ENCODE data around the gene RMRP. TPM values are rescaled to one million over a fixed set of nuclear protein-coding genes. Genes with fewer than 3 reads are reported as not detected.
"Not testable (repeated sequence)": the region's sequence is repeated elsewhere in the genome, so short reads cannot be mapped to it uniquely, and the experiment has no call there.

The RMRP gene
- total RNA-seq, 2 donors from 2014 or later, result 18,238 to 21,166 TPM

GRCh38 chr9:35629597-35629996, 28.2 kb downstream of the RMRP start:
- no peak for DNase-seq (ENCODE audit: low spot score)

DNA sequence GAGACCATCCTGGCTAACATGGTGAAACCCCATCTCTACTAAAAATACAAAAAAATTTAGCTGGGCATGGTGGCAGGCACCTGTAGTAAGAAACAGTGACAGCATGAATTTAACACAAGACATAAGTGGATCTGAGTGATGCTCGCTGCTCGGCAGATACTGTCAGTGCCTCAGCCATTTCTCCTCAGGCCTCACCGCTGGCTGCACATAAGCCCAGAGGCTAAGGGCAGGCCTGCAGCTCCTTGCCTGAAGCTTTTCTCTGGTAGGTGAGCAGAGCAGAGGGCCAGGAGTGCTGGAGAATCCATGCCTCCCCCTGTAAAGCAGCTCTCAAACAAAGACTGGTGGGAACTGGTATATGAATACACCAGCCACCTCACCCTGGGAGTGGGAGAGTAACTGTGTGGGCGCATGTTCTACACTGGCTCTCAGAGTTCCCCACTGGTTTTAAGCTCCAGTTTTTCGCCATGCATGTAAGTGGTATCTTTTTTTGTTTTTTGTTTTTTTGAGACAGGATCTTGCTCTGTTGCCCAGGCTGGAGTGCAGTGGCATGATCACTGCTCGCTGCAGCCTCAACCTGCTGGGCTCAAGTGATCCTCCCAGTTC, 29.3 kb downstream of the RMRP start:
- intact Hi-C loops (cut with DNase I), result no loop called here
- no peak for DNase-seq (ENCODE audit: low spot score)

More at GRCh38 chr9:35629597-35629996, 28.2 kb downstream of the RMRP start:
- intact Hi-C loops (cut with DNase I), result no loop called here

DNA sequence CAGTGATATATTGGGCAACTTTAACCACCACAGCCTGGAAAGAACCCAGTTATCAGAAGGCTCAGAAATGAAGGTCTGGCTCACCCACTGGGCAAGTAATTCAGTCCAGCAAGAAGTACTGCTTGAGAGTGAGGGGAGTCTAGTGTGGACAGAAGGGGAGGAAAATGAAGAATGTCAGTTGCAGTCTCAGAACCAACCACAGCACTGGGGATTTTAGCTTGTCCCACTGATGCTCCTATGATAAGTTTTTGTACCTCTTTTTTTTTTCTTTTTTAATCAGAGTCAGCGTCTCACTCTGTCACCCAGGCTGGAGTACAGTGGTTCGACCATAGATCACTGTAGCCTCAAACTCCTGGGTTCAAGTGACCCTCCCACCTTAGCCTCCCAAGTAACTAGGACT, 30.2 kb downstream of the RMRP start:
- intact Hi-C loops (cut with DNase I), result no loop called here
- DNase-seq (ENCODE audit: low spot score), result no peak

DNA sequence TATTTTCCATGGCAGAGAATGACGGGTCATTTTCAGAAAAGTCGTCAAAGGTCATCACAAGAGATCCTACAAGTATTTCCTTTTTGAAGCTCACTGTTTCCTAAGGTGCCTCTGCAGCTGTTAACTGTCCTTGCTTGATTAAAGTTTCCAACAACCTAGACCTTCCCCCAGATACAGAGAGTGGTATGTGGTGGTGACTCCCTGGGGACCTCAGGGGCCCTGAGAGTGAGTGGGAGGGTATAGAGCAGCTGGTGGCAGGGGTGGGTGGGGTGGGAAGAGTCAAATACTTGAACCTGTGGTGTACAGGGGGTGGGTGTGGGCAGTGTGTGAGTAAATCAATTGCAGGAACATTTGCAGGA, 38.0 kb downstream of the RMRP start:
- intact Hi-C loops (cut with DNase I), result no loop called here
- DNase-seq (ENCODE audit: low spot score), result no peak

- intact Hi-C loops (cut with DNase I), result no loop called here
- no peak for DNase-seq (ENCODE audit: low spot score)
Measured at GRCh38 chr9:35618854-35619799, 38.7 kb downstream of the RMRP start.

- no peak for DNase-seq (ENCODE audit: low spot score)
- intact Hi-C loops (cut with DNase I), result no loop called here
Measured at GRCh38 chr9:35618325-35618727, 39.5 kb downstream of the RMRP start, which contains the start of gene CD72. Gene CD72, minus strand, starts transcription at chr9:35618413. Its CDS starts 110 bp downstream, at chr9:35618303.

GRCh38 chr9:35617548-35617947, 40.3 kb downstream of the RMRP start:
- intact Hi-C loops (cut with DNase I), result no loop called here
- DNase-seq (ENCODE audit: low spot score), result no peak

- intact Hi-C loops (cut with DNase I), result no loop called here
- peak; percentile 94 for DNase-seq (ENCODE audit: low spot score)
Measured at GRCh38 chr9:35616681-35617459, 40.9 kb downstream of the RMRP start.

DNA sequence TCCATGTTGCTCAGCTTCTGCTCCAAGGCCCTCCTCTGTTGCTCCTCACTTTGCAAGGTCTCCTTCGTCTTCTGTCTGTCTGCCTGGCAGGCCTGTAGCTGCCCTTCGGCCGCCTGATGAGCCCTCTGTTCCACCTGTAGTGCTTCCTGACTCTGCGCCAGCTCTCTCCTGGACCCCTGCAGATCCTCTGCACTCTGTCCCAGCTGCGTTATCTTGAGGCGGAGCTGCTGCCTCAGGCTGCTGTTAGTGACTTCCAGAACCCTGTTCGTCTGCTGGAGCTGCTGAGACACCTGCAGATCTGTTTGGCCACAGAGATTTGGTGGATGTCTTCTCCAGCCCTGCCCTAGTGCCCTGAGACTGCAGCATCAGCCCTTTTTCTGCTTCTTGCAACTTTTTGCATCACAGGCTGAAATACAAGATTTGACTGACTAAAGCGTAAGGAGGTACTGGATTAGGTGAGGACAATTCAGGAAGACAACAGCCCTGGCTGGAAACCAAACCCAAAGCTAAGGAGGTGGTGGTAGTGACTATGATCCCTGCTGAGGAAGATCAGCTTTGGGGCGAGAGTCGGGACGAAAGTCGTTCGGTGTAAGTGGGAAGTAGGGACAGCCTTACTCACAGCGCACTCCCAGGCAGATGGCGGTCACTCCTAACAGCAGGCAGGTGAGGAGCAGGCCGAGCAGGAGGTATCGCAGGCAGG, 41.7 kb downstream of the RMRP start:
- intact Hi-C loops (cut with DNase I), result no loop called here
- DNase-seq (ENCODE audit: low spot score), result no peak

- no peak for DNase-seq (ENCODE audit: low spot score)
- intact Hi-C loops (cut with DNase I), result loop anchor here in 1 of 2 donors (5.0 kb wide), 1 partner anchor 34 kb away; no protein-coding TSS in a partner anchor
Measured at GRCh38 chr9:35612843-35613242, 45.0 kb downstream of the RMRP start.

GRCh38 chr9:35612066-35612465, 45.8 kb downstream of the RMRP start:
- not testable (repeated sequence) for DNase-seq (ENCODE audit: low spot score)
- intact Hi-C loops (cut with DNase I), result loop anchor here in 1 of 2 donors (5.0 kb wide), 1 partner anchor 35 kb away; no protein-coding TSS in a partner anchor

GRCh38 chr9:35611230-35611797, 46.5 kb downstream of the RMRP start:
- no peak for DNase-seq (ENCODE audit: low spot score)
- intact Hi-C loops (cut with DNase I), result loop anchor here in 1 of 2 donors (5.0 kb wide), 1 partner anchor 36 kb away; no protein-coding TSS in a partner anchor

DNA sequence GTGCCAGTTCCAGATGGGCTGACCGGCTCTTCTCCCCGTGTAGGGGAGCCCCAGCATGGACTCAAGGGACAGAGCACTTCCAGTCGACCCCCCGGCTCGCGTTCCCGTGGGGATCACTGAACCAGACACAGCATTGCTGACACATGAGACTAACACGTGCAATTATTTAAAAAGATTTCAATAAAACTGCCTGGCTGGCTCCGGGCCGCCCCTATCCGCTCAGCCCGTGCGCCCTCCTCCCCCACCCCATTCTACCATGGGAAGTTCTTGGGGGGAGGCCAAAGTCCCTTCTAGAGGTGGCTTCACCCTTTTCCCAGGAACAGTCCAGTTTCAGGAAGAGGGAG, 48.0 kb downstream of the RMRP start:
- no peak for DNase-seq (ENCODE audit: low spot score)
- intact Hi-C loops (cut with DNase I), result loop anchor here in 1 of 2 donors (5.0 kb wide), 1 partner anchor 38 kb away; no protein-coding TSS in a partner anchor

DNA sequence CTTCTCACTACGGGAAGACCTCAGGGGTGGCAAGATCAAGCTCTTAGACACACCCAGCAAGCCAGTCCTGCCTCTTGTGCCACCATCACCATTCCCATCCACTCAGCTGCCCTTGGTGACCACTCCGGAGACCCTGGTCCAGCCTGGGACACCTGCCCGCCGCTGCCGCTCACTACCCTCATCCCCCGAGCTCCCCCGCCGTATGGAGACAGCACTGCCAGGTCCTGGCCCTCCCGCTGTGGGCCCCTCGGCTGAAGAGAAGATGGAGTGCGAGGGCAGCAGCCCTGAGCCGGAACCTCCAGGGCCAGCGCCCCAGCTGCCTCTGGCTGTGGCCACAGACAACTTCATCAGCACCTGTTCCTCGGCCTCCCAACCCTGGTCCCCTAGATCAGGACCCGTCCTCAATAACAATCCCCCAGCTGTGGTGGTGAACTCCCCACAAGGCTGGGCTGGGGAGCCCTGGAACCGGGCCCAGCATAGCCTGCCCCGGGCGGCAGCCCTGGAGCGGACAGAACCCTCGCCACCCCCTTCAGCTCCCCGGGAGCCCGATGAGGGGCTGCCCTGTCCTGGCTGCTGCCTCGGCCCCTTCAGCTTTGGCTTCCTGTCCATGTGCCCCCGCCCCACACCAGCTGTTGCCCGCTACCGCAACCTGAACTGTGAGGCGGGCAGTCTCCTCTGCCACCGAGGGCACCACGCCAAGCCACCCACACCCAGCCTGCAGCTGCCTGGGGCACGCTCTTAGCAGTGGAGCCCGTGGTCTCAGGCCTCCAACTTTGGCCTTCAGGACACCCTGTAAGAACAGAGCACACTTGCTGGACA, 48.6 kb downstream of the RMRP start:
- DNase-seq (ENCODE audit: low spot score), result no peak
- intact Hi-C loops (cut with DNase I), result no loop called here

DNA sequence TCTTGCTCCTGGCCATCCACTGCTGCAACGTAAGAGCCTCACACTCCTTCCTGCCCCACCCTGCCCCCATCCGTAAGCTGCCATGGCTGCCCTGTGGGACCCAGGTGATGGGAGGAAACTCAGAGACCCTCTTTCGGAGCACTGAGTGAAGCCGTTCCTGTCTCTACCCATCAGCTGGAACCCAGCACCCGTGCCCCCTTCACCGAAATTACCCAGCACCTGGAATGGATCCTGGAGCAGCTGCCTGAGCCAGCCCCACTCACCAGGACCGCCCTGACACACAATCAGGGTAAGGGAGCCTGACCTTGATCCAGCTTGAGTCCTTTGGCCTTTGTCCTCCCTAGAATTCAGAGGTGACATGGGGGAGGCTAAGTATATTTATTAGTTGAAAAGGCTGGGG, 49.6 kb downstream of the RMRP start:
- intact Hi-C loops (cut with DNase I), result no loop called here
- no peak for DNase-seq (ENCODE audit: low spot score)
